Pancreas (tissue), 10 donors: ENCODE data around the gene BDKRB1. TPM values are rescaled to one million over a fixed set of nuclear protein-coding genes. Genes with fewer than 3 reads are reported as not detected.

ENCODE experiments used
- ATAC-seq, 4 donors: fragments of 200-7000 bp; cut with Tn5 transposase; one replicate each; pipeline versions ENCODE4 v1.8.0 to v1.9.1; 2020; ENCODE audit warnings: mild to moderate bottlenecking in 4 of 4, moderate library complexity in 4 of 4
- DNase-seq, 6 donors: peaks; one replicate each; pipeline ENCODE4 v3.0.0-alpha.2; 2020
- FAIRE-seq: peaks from 2 replicates; lab custom pipeline; 2012; peaks lifted over from hg19 to GRCh38; lab: Jason Lieb, UNC
- H3K27ac ChIP-seq, 4 donors: fragments of 200-600 bp; sonication (generic); 1 replicate in 3 of 4; 2 replicates in 1 of 4; pipeline versions ENCODE4 v1.5.0 to v1.8.0; 2020
- H3K27me3 ChIP-seq, 4 donors: fragments of 200-600 bp; one replicate each; pipeline ENCODE4 v1.8.0; 2021
- H3K36me3 ChIP-seq, 3 donors: fragments of 200-600 bp; sonication (generic) in 1 of 3; one replicate each; pipeline versions ENCODE4 v1.5.0 to v1.8.0; 2020 to 2021
- H3K4me1 ChIP-seq, 3 donors: fragments of 200-600 bp; one replicate each; pipeline ENCODE4 v1.8.0; 2021
- H3K4me3 ChIP-seq, 4 donors: fragments of 200-600 bp; sonication (generic) in 2 of 4; one replicate each; pipeline versions ENCODE4 v1.5.0 to v1.8.0; 2020 to 2021
- H3K9me3 ChIP-seq, 4 donors: fragments of 200-600 bp; one replicate each; pipeline ENCODE4 v1.8.0; 2021
- WGBS, 2 donors: extraction: QIAGEN DNeasy Blood & Tissue Kit; methylation state at CpG; one replicate each; pipeline ENCODE4 v1.1.7; 2013; 5-methylcytosine and 5-hydroxymethylcytosine counted together
- intact Hi-C, 3 donors: fragments of 100-400 bp; cut with DNase I; formaldehyde crosslinking; loops; one replicate each; pipeline versions ENCODE4 v1.11.1 to v1.14.2; 2022
- polyA plus RNA-seq, 2 donors: library from polyadenylated mRNA; stranded (reverse); fragments of 200-250 nt; gene quantifications; one replicate each; pipeline ENCODE4 v1.2.3, GENCODE V29; 2013
- total RNA-seq, 6 donors: library from RNA; stranded (reverse); fragmentation: NEBNext Ultra II Directional in 4 of 6; extraction: Animal tissue kit (Norgen Biotek cat#: 25700) in 4 of 6; gene quantifications; one replicate each; pipeline versions ENCODE4 v1.2.1 to v1.2.4, GENCODE V29; 2021 to 2023
- TF ChIP-seq, protein P1 (sequence below), 4 donors: fragments of 200-600 bp; sonication (generic) in 3 of 4; IDR thresholded peaks; one replicate each; pipeline versions ENCODE4 v1.5.0 to v1.8.0; 2021; ENCODE audit warnings: antibody characterized with exemption in 4 of 4
- donor health status: healthy with polysubstance abuse.
- donor health status: DM: no; HTN: no; CAD: no; lungs with moderate emphysema.
- donor health status: DM: no; HTN: no; CAD: no.
- donor health status: control.
- donor health status: control.
- donor health status: Bipolar disorder and iron deficiency.
- donor health status: DM: yes; HTN: yes; CAD: no.
- donor health status: DM: no; HTN: no; CAD: no.
- donor health status: DM: no; HTN: no; CAD: no.
- donor health status: DM: yes; HTN: yes; CAD: no.

BDKRB1 gene
- total and polyA plus RNA-seq, 8 donors: 0.12 to 4.5 (median 0.72) TPM

DNA sequence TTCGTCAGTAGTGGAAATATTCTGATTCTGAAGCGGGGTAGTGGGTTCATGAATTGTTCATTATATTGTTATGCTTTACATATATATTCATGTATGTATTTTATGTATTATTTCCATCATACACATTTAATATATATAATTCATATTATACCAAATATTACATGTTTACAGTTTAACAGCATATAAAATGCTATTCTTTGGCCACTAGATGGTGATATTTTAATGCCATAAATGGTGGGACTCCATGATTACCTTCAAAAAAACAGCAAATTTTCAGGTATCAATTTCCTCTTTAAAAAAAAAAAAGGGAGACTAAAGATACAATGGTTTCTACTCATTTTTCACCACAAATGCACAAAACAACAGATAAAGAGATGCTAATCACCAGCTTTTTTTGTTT is 41.0 kb downstream of the BDKRB1 start:
- H3K36me3 ChIP-seq: peaks cover 0 to 42% (median 6%) of the 10 kb centered on the region in 3 donors
- H3K27me3 ChIP-seq: no peaks in the 10 kb centered on the region
- intact Hi-C loops: no loop called here
- 93 to 99% methylated on average over 2 of the region's 2 CpGs for WGBS, 2 donors
- ATAC-seq (peak in 3 of 4 donors; percentile 63 to 78 (median 75)), DNase-seq (no peak), FAIRE-seq (peak; percentile 97)
- no peaks in the 10 kb centered on the region for H3K4me1 ChIP-seq
- no peak overlapping the region for H3K27ac ChIP-seq
- H3K4me3 ChIP-seq: no peak overlapping the region
- H3K9me3 ChIP-seq: no peaks in the 10 kb centered on the region
- TF ChIP-seq, protein P1, sequence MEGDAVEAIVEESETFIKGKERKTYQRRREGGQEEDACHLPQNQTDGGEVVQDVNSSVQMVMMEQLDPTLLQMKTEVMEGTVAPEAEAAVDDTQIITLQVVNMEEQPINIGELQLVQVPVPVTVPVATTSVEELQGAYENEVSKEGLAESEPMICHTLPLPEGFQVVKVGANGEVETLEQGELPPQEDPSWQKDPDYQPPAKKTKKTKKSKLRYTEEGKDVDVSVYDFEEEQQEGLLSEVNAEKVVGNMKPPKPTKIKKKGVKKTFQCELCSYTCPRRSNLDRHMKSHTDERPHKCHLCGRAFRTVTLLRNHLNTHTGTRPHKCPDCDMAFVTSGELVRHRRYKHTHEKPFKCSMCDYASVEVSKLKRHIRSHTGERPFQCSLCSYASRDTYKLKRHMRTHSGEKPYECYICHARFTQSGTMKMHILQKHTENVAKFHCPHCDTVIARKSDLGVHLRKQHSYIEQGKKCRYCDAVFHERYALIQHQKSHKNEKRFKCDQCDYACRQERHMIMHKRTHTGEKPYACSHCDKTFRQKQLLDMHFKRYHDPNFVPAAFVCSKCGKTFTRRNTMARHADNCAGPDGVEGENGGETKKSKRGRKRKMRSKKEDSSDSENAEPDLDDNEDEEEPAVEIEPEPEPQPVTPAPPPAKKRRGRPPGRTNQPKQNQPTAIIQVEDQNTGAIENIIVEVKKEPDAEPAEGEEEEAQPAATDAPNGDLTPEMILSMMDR (IDR thresholded peaks at IDR 0.05): peak; percentile 12 to 43 (median 22)

DNA sequence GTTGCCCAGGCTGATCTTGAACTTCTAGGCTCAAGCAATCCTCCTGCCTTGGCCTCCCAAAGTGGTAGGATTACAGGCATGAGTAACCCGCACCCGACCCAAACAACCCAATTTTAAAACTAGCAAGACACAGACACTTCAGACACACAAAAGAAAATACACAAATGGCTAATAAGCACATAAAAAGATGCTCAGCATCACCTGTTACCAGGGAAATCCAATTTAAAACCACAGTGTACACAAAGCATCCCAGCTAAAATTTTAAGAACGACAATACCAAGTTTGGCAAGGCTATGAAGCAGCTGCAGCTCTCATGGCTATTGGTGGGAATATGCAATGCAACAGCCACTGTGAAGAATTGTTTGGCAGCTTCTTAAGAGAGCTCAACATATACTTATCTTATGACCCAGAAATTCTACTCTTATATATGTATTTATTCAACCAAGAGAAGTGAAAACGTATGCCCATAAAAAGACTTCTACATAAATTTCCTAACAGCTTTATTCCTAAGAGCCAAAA is 42.0 kb downstream of the BDKRB1 start:
- FAIRE-seq: no peak
- no peak for ATAC-seq
- TF ChIP-seq, protein P1 (IDR thresholded peaks at IDR 0.05): no peak
- Histone ChIP-seq H3K9me3 (no peaks in the 10 kb centered on the region), H3K4me3 (no peak overlapping the region), H3K27me3 (no peaks in the 10 kb centered on the region), H3K36me3 (peaks cover 0 to 43% (median 10%) of the 10 kb centered on the region in 3 donors), H3K4me1 (no peaks in the 10 kb centered on the region), H3K27ac (no peak overlapping the region)
- no peak for DNase-seq
- intact Hi-C loops: no loop called here
- WGBS, 2 donors: 90 to 93% methylated on average over 4 of the region's 4 CpGs

DNA sequence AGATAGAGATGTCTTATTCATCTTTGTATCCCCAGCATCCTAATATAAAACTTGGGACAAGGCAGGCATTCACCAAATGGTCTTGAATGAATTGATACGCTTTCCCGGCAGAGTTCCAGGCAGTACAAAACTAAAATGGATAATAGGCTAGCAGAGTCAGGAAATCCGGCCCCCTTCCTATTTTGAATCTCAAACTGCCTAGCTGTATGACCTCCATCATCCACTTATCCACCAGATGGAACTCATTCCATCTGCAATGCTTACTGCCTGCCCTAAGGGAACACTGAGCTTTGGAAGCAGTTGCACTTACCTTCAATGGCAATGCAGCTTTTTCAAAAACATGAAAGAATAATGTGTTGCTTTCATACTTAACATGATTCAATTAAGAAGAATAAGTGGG is 43.4 kb downstream of the BDKRB1 start:
- intact Hi-C loops: no loop called here
- ATAC-seq: no peak
- no peak for FAIRE-seq
- no peak overlapping the region for H3K27ac ChIP-seq
- WGBS, 2 donors: 57 to 90% methylated on average over 3 of the region's 3 CpGs
- no peaks in the 10 kb centered on the region for H3K9me3 ChIP-seq
- no peak overlapping the region for H3K4me3 ChIP-seq
- TF ChIP-seq, protein P1 (IDR thresholded peaks at IDR 0.05): no peak
- no peak for DNase-seq
- peaks cover 0 to 50% (median 14%) of the 10 kb centered on the region in 3 donors for H3K36me3 ChIP-seq
- H3K4me1 ChIP-seq: no peaks in the 10 kb centered on the region
- no peaks in the 10 kb centered on the region for H3K27me3 ChIP-seq

DNA sequence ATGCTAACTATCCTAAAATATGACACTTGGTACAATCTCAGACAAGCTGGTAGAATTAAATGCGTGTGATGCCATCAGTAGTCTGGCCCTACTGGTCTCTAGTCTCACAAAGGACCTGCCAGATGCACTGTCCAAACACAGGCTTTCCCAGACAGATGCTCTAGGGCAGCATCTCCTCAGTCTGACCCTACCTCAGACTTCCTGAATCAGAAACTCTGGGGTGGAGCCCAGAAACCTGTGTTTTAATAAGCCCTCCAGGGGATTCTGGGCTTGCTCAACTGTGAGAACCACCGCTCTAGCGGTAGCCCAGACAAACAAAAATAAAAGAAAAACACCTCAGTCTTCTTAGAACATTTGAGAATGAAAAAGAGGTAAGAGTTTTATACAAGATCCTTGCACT is 48.0 kb downstream of the BDKRB1 start:
- TF ChIP-seq, protein P1 (IDR thresholded peaks at IDR 0.05): no peak
- no peak for ATAC-seq

DNA sequence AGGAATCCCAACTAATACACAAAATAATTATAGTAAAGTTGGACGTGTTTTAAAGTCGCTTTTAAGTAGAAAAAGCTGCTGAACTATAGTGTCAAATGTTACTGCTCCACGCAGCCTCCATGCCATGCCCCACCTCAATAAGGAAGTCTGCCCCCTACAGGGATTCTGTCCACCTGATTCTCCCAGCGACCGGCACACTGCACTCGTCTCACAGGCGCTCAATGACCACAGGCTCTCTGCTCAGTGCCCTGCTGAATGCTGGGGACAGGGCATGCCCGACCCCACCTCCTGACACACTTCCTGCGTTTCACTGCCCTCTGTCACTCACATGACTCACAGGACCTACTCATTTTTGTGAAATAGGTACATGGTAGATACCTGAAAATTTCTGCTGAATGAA is 48.9 kb downstream of the BDKRB1 start:
- intact Hi-C loops: loop anchor here in 2 of 3 donors (10.0 kb wide), 2 partner anchors 110 to 120 kb away; no protein-coding TSS in a partner anchor
- no peak for FAIRE-seq

More for the DNA sequence above, 48.0 kb downstream of the BDKRB1 start:
- H3K36me3 ChIP-seq: peaks cover 0 to 68% (median 18%) of the 10 kb centered on the region in 3 donors
- H3K4me1 ChIP-seq: no peaks in the 10 kb centered on the region
- no peaks in the 10 kb centered on the region for H3K9me3 ChIP-seq
- H3K27ac ChIP-seq: no peak overlapping the region
- 94 to 95% methylated on average over 3 of the region's 3 CpGs for WGBS, 2 donors
- FAIRE-seq: no peak
- no peak for DNase-seq
- no peaks in the 10 kb centered on the region for H3K27me3 ChIP-seq
- no peak overlapping the region for H3K4me3 ChIP-seq
- intact Hi-C loops: loop anchor here in 2 of 3 donors (10.0 kb wide), 2 partner anchors 111 to 121 kb away; no protein-coding TSS in a partner anchor

More for the DNA sequence above, 48.9 kb downstream of the BDKRB1 start:
- no peak for DNase-seq
- Histone ChIP-seq H3K4me3 (no peak overlapping the region), H3K9me3 (no peaks in the 10 kb centered on the region), H3K4me1 (peaks cover 0 to 2% (median 1%) of the 10 kb centered on the region in 3 donors), H3K36me3 (peaks cover 0 to 65% (median 18%) of the 10 kb centered on the region in 3 donors), H3K27me3 (no peaks in the 10 kb centered on the region), H3K27ac (no peak overlapping the region)
- WGBS, 2 donors: 86 to 89% methylated on average over 9 of the region's 9 CpGs
- TF ChIP-seq, protein P1 (IDR thresholded peaks at IDR 0.05): no peak
- ATAC-seq: no peak
